GM19351 (cell line): ENCODE measurements around the gene PIGV.
"Not testable (repeated sequence)": the region's sequence is repeated elsewhere in the genome, so short reads cannot be mapped to it uniquely, and the experiment has no call there.

Experiments
- ATAC-seq: cut with Tn5 transposase; IDR thresholded peaks from one replicate; pipeline ENCODE4 v1.9.1; 2021; ENCODE audit warnings: mild to moderate bottlenecking, moderate library complexity; ENCODE audit not compliant: unreplicated experiment

Gene PIGV

DNA sequence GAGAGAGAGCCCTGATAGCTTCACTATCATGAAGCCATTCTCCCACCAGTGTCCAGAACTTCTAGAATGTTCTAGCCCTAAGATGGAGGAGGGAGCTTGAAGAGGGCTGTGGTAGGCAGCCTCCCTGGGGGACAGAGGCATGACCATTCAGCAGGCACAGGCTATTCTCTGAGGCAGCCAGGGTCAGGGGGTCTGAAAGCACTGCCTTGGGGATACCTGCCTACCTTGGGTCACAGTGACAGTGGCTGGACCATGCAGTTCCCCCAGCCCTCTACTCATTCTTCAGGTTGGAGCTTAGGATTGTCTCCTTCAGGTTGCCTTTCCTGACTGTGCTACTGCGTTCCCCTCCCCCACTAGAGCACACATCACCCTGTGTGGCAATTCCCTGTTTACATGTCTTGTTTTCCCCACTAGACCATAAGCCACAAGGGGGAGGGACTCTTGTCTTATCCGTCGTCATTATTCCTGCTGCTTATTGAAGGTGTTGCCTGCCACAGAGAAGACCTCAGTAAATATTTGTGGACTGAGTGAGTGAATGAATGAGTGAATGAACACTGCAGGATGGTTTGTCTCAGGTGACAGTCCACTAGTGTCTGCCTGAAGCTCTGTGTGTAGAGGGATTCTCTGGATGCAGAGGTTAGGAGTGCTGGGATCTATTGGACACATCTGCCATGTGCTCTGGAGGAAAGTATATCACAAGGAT is 43.9 kb downstream of the PIGV start:
- ATAC-seq = no peak

DNA sequence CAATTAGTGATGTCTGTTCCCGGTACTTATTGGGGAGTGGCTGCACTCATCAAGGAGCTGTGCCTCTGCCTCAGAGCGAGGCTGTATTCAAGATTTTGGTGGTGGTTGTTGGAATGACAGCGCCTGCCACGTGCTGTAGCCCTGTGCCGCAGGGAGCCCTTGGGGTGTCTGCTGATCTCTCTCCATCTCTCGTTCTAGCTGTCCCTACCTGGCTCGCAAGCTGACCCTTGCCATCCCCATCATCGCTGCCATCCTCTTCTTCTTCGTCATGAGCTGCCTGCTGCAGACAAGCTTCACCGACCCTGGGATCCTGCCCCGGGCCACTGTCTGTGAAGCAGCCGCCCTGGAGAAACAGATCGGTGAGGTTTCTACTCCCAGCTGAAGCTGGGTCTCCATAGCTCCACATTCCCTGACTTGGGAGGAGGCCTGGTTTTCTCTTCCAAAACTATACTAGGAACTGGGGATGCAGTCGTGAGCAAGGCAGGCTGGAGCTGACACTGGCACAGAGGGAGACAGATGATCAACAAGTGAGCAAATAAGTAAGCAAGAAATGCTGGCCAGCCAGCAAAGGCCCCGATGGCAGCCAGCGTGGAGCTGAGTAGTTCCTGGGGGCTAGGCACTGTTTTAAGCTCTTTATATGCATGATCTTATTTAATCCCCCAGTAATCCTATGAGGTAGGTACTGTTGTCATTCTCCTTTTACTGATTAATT is 44.7 kb downstream of the PIGV start:
- ATAC-seq = no peak

GRCh38 chr1:26833432-26834405 is 46.0 kb downstream of the PIGV start:
- ATAC-seq = peak; percentile 87

DNA sequence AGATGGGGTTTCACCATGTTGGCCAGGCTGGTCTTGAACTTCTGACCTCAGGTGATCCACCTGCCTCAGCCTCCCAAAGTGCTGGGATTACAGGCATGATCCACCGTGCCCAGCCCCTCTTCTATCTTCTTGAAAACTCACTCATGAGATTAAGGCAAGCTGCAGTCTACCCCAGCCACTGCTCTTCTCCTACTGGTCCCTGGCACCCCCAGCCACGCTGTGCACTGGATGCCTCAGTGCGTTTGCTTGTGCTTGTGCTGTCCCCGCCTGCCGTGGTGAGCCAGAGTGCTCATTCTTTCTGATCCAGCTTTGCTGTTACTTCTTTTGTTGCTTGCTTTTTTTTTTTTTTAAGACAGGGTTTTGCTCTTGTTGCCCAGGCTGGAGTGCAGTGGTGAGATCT is 49.9 kb downstream of the PIGV start:
- ATAC-seq = not testable (repeated sequence)

DNA sequence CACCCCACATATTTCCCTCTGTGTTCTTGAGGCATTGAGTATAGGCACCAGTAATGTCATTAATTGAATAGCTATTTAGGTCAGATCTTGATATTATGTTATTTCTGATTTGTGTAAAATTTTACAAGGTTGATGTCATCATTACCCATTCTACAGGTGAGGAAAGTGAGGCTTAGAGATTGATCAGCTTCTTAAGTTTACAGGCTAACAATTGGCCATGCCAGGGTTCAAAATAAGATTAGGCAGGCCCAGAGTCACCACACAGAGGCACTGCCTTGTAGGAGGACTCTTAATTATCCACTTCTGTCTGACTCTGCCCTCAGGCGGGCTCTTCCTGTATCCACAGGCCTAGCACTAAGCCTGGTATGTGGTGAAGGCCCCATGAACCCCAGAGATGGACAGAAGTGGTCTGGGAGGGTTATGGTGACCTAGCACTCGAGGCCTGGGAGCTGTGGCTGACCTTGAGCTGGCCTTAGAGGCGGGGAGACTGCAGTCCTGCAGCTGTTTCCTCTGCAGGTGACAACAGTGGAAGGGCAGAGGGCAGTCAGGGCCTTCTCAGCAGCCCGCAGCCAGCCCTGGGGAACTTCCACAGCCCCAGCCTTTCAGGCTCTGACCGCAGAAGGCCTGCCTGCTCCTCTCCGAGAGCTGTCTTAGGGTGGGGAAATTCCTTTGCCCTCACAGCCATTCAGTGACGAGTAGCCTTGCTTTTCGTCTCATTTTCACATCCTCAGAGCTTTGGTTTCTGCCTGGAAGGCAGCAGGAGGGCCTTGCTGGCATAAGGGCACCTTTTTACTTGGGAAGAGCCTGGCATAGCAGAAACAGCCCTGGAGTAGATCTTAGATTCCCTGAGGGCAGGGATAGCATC is 51.0 kb downstream of the PIGV start:
- ATAC-seq = peak; percentile 95

DNA sequence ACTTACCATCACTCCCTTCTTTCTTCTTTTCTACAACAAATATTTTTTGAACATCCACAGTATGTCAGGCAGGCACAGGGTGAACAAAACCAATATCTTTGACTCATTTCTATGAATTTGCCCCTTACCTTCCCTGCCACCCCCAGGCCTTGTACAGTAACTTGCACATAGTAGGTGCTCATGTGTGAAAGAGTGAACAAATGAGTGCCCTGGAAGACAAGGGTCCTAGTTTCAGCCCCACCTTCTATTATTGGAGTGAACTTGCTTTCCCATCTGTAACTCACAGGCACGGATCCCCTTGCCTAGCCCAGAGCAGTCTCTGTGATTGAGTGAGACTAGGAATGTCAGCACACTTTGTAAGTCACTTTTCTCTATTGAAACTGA is 51.6 kb downstream of the PIGV start:
- no peak for ATAC-seq

DNA sequence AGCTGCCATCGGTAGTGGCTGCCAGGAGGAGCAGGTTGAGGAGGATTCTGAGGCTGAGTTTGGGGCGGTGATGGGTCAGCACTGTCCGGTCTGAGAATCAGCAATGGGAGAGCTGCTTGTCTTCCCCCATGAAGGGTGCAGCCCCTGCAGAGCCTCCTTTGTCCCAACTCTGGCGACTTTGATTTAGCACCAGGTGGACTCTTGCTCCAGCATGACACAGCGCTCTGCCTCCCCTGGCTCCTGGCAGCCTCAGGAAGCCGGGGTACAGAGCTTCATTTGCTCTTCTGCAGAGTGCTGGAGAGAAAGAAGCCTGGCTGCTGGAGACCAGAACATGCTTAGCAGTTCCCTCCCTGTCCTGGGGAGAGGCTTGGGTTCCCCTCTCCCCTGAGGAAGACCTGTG is 52.0 kb downstream of the PIGV start:
- no peak for ATAC-seq

DNA sequence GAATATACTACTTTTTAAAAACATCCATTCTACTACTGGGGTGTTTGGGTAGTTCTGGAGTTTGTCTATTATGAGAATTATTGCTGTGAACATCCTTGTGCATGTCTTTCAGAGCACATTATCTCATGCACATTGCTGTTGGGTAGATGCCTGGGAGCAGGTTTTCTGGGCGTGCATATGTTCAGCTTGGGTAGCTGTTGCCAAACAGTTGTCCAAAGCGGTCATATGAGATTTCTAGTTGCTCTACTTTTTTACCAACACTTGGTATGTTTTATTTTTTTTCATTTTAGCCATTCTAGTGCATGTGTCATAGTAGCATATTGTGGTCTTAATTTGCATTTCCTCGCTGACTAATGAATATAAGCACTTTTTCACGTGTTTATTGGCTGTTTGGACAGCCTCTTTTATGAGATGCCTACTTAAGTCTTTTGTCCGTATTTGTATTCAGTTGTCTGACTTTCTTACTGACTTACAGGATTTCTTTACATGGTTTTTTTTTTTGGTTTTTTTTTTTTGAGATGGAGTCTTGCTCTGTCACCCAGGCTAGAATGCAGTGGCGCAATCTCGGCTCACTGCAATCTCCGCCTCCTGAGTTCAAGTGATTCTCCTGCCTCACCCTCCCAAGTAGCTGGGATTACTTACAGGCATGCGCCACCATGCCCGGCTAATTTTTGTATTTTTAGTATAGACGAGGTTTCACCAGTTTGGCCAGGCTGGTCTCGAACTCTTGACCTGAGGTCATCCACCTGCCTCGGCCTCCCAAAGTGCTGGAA is 56.9 kb downstream of the PIGV start:
- ATAC-seq = no peak

- not testable (repeated sequence) for ATAC-seq
These were observed 60.1 kb downstream of the PIGV start for GRCh38 chr1:26847826-26848225.
